Liver (tissue), 9 donors: ENCODE data around the gene PRPF6. TPM values are rescaled to one million over a fixed set of nuclear protein-coding genes. Genes with fewer than 3 reads are reported as not detected.
A peak's percentile ranks its signal among the peaks of the same experiment; 100 is the strongest.

Experiments used
- DNase-seq: peaks from one replicate; pipeline ENCODE4 v3.0.0-alpha.2; 2017; ENCODE audit warnings: low spot score
- H3K27ac ChIP-seq, 2 donors: one replicate each; pipeline ENCODE4 v1.7.0; 2013; ENCODE audit warnings: inconsistent platforms in 2 of 2, low read length in 2 of 2, control low read depth in 1 of 2, low read depth in 1 of 2, mild to moderate bottlenecking in 1 of 2
- H3K27me3 ChIP-seq, 4 donors: one replicate each; pipeline versions ENCODE4 v1.6.1 to v1.7.0; 2013; ENCODE audit warnings: low read length in 3 of 4, inconsistent platforms in 1 of 4, mild to moderate bottlenecking in 1 of 4, moderate library complexity in 1 of 4; ENCODE audit not compliant: control insufficient read depth in 4 of 4, insufficient read depth in 4 of 4
- H3K36me3 ChIP-seq, 4 donors: one replicate each; pipeline versions ENCODE4 v1.6.1 to v1.7.0; 2013; ENCODE audit warnings: low read length in 3 of 4, mild to moderate bottlenecking in 3 of 4, low read depth in 1 of 4, moderate library complexity in 1 of 4; ENCODE audit not compliant: control insufficient read depth in 4 of 4, insufficient read depth in 3 of 4
- H3K4me1 ChIP-seq, 4 donors: one replicate each; pipeline versions ENCODE4 v1.6.1 to v1.7.0; 2013; ENCODE audit warnings: low read length in 3 of 4, mild to moderate bottlenecking in 3 of 4, moderate library complexity in 1 of 4; ENCODE audit not compliant: control insufficient read depth in 4 of 4, insufficient read depth in 4 of 4
- H3K4me3 ChIP-seq, 3 donors: one replicate each; pipeline versions ENCODE4 v1.6.1 to v1.7.0; 2013; ENCODE audit warnings: low read length in 3 of 3, control low read depth in 1 of 3, low read depth in 1 of 3, mild to moderate bottlenecking in 1 of 3
- H3K9ac ChIP-seq, 2 donors: one replicate each; pipeline ENCODE4 v1.7.0; 2013; ENCODE audit warnings: low read length in 2 of 2, mild to moderate bottlenecking in 2 of 2, moderate library complexity in 2 of 2, control low read depth in 1 of 2, low read depth in 1 of 2
- H3K9me3 ChIP-seq, 4 donors: one replicate each; pipeline versions ENCODE4 v1.6.1 to v1.7.0; 2013; ENCODE audit warnings: low read length in 3 of 4; ENCODE audit not compliant: control insufficient read depth in 4 of 4
- EGR1 ChIP-seq, 2 donors: IDR thresholded peaks; 2 replicates each; pipeline ENCODE4 v1.6.1; 2016 to 2018; ENCODE audit warnings: antibody characterized with exemption in 2 of 2, low read depth in 2 of 2
- FOXA1 ChIP-seq: IDR thresholded peaks from 2 replicates; pipeline ENCODE4 v1.6.1; 2016; ENCODE audit warnings: antibody characterized with exemption
- FOXA2 ChIP-seq: IDR thresholded peaks from 2 replicates; pipeline ENCODE4 v1.6.1; 2016; ENCODE audit warnings: antibody characterized with exemption
- GABPA ChIP-seq, 2 donors: IDR thresholded peaks in 1 of 2; conservative IDR thresholded peaks in 1 of 2; 2 replicates each; pipeline ENCODE4 v1.6.1; 2016; ENCODE audit warnings: antibody characterized with exemption in 2 of 2, mild to moderate bottlenecking in 1 of 2, moderate library complexity in 1 of 2
- HNF4A ChIP-seq, 2 donors: conservative IDR thresholded peaks; 2 replicates each; pipeline ENCODE4 v1.6.1; 2016; ENCODE audit warnings: antibody characterized with exemption in 2 of 2, mild to moderate bottlenecking in 2 of 2
- JUND ChIP-seq, 2 donors: IDR thresholded peaks; 2 replicates each; pipeline ENCODE4 v1.6.1; 2016; ENCODE audit warnings: antibody characterized with exemption in 2 of 2
- NR2F2 ChIP-seq: IDR thresholded peaks from 2 replicates; pipeline ENCODE4 v1.6.1; 2016; ENCODE audit warnings: antibody characterized with exemption
- RXRA ChIP-seq, 2 donors: IDR thresholded peaks; 2 replicates each; pipeline ENCODE4 v1.6.1; 2017 to 2018; ENCODE audit warnings: antibody characterized with exemption in 2 of 2, mild to moderate bottlenecking in 1 of 2
- SP1 ChIP-seq: IDR thresholded peaks from 2 replicates; pipeline ENCODE4 v1.6.1; 2018; ENCODE audit warnings: antibody characterized with exemption, mild to moderate bottlenecking
- YY1 ChIP-seq: IDR thresholded peaks from 2 replicates; pipeline ENCODE4 v1.6.1; 2016; ENCODE audit warnings: antibody characterized with exemption, mild to moderate bottlenecking
- ZBTB33 ChIP-seq: IDR thresholded peaks from 2 replicates; pipeline ENCODE4 v1.6.1; 2016; ENCODE audit warnings: antibody characterized with exemption
- WGBS: extraction: QIAGEN DNeasy Blood & Tissue Kit; methylation state at CpG from one replicate; pipeline ENCODE4 v1.1.7; 2013; 5-methylcytosine and 5-hydroxymethylcytosine counted together
- polyA plus RNA-seq, 2 donors: library from polyadenylated mRNA; stranded (reverse) in 1 of 2; unstranded in 1 of 2; fragments of 200-250 nt in 1 of 2; fragments of >200 nt in 1 of 2; fragmentation: Nextera tagmentation in 1 of 2; extraction: Ambion mirVana in 1 of 2; gene quantifications; one replicate each; pipeline versions ENCODE4 v1.2.1 to v1.2.3, GENCODE V29; 2013 to 2015
- total RNA-seq, 2 donors: library from RNA; depleted of rRNA; stranded (reverse); fragments of >200 nt; gene quantifications; one replicate each; pipeline ENCODE4 v1.2.3, GENCODE V29; 2014
- TF ChIP-seq, protein P1 (sequence below): IDR thresholded peaks from 2 replicates; pipeline ENCODE4 v1.6.1; 2016; ENCODE audit warnings: antibody characterized with exemption
- TF ChIP-seq, protein P2 (sequence below): fragments of 150-350 bp; IDR thresholded peaks from 2 replicates; pipeline ENCODE4 v1.5.1; 2017; ENCODE audit warnings: improper control_type of control experiment, low read depth, low read length; ENCODE audit not compliant: missing input control
- TF ChIP-seq, protein P3 (sequence below): IDR thresholded peaks from 2 replicates; pipeline ENCODE4 v1.6.1; 2016; ENCODE audit warnings: antibody characterized with exemption
- donor health status: healthy.
- donor health status: healthy.
- donor health status: healthy.
- donor health status: healthy.
- donor health status: healthy.

The PRPF6 gene
- total and polyA plus RNA-seq, 4 donors, result 16.3 to 24.9 (median 23.1) TPM

DNA sequence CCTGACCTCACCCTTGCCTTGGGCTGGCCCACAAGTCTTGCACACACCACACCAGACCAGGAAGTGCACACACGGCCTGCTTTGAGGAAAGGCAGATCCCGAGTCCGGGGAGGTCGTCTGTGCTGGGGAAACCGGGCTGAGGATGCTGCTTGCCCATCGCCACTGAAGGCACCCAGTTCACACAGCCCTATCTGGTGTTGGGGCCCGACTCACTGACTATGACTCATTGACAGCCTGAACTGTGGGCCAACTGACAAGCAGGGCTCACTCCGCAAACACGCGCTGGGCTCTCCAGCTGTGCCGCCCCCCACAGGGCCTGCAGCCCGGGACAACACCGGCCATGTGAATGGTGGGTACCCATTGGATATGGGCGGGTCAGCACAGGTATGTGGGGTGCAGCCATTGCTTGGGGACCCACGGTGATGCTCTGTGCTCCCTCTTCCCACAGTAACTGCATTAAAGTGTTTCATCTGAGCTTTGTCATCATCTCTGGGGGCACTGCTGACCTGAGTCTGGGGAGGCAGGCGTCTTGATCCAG, 3.1 kb upstream of the PRPF6 start:
- WGBS, result 56% methylated on average over 16 of the region's 16 CpGs
- no peak overlapping the region for H3K9ac ChIP-seq
- DNase-seq, result no peak
- H3K9me3 ChIP-seq, result no peaks in the 10 kb centered on the region
- H3K27me3 ChIP-seq, result no peaks in the 10 kb centered on the region
- TF ChIP-seq, protein P1, sequence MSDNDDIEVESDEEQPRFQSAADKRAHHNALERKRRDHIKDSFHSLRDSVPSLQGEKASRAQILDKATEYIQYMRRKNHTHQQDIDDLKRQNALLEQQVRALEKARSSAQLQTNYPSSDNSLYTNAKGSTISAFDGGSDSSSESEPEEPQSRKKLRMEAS, result no peak
- TF ChIP-seq JUND (IDR thresholded peaks at IDR 0.05), result no peak
- TF ChIP-seq, protein P2, sequence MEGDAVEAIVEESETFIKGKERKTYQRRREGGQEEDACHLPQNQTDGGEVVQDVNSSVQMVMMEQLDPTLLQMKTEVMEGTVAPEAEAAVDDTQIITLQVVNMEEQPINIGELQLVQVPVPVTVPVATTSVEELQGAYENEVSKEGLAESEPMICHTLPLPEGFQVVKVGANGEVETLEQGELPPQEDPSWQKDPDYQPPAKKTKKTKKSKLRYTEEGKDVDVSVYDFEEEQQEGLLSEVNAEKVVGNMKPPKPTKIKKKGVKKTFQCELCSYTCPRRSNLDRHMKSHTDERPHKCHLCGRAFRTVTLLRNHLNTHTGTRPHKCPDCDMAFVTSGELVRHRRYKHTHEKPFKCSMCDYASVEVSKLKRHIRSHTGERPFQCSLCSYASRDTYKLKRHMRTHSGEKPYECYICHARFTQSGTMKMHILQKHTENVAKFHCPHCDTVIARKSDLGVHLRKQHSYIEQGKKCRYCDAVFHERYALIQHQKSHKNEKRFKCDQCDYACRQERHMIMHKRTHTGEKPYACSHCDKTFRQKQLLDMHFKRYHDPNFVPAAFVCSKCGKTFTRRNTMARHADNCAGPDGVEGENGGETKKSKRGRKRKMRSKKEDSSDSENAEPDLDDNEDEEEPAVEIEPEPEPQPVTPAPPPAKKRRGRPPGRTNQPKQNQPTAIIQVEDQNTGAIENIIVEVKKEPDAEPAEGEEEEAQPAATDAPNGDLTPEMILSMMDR, result no peak
- H3K4me1 ChIP-seq, result peaks cover 20 to 65% (median 43%) of the 10 kb centered on the region in 4 donors
- H3K27ac ChIP-seq, result peak overlapping the region in 1 of 2 donors; percentile 16
- H3K36me3 ChIP-seq, result no peaks in the 10 kb centered on the region
- no peak overlapping the region for H3K4me3 ChIP-seq

DNA sequence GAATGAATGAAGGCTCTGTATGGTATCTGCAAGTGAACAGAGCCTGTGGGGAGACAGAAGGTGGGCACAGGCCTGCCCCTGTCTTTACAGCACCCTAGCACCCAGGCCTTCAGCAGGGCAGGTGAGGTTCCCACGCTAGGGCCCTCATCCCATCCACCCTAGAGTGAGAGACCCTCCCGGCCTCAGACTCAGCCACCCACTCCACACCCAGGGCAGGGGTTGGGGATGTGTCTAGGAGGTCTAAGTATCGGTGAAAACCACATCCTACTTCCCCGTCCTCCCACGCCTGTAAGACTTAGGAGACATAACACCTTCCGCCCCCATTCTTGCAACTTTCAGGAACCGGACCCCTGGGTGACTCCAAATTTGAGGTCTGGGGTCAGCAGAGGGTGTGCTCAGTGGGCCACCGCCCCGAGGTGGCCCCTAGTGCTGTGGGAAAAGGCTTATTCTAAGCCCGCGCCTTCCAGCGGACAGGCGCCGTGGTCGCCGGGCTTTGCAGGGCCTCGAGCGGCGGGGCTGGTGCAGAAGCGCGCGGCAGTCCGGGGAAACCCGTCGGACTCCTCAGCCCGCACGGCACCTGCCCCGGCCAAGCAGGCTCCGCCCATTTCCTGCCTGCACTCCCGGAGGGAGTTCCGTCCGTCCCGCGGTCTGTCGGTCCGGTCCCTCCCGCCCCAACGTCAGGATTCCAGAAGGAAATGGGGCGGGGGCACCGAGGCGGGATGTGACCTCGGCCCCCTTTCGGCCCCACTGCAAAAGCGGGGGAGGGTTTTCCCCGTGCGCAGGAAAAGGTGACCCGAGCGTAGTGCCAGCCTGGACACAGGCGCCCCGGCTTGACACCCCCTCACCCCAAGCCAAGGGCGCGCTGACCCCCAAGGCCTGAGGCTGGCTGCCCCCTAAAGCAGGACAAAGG, 2.4 kb upstream of the PRPF6 start:
- peak overlapping the region in 1 of 2 donors; percentile 36 for H3K9ac ChIP-seq
- WGBS, result 8% methylated on average over 52 of the region's 52 CpGs

GRCh38 chr20:63979229-63979556, 1.7 kb upstream of the PRPF6 start:
- DNase-seq, result no peak
- Histone ChIP-seq H3K9me3 (no peaks in the 10 kb centered on the region), H3K27ac (peak overlapping the region; percentile 25 to 79), H3K9ac (no peak overlapping the region), H3K27me3 (no peaks in the 10 kb centered on the region), H3K4me3 (peak overlapping the region; percentile 30 to 74 (median 66)), H3K36me3 (peaks cover 0 to 4% (median under 1%) of the 10 kb centered on the region in 4 donors), H3K4me1 (peaks cover 16 to 52% (median 34%) of the 10 kb centered on the region in 4 donors)
- TF ChIP-seq EGR1 (IDR thresholded peaks at IDR 0.05; ENCODE audit: low read depth in 2 of 2), result no peak
- no peak for TF ChIP-seq JUND (IDR thresholded peaks at IDR 0.05)
- no peak for TF ChIP-seq SP1
- TF ChIP-seq, protein P3, sequence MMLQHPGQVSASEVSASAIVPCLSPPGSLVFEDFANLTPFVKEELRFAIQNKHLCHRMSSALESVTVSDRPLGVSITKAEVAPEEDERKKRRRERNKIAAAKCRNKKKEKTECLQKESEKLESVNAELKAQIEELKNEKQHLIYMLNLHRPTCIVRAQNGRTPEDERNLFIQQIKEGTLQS, result no peak
- no peak for TF ChIP-seq RXRA (IDR thresholded peaks at IDR 0.05)
- TF ChIP-seq, protein P1, result no peak
- no peak for TF ChIP-seq YY1
- TF ChIP-seq ZBTB33, result no peak
- no peak for TF ChIP-seq FOXA1
- TF ChIP-seq FOXA2, result no peak
- TF ChIP-seq HNF4A (conservative IDR thresholded peaks at IDR 0.05), result no peak
- under 1% methylated on average over 47 of the region's 47 CpGs for WGBS

More for the DNA sequence above, 2.4 kb upstream of the PRPF6 start:
- DNase-seq, result peak; percentile 60
- no peaks in the 10 kb centered on the region for H3K27me3 ChIP-seq
- peak overlapping the region; percentile 30 to 74 (median 66) for H3K4me3 ChIP-seq
- H3K27ac ChIP-seq, result peak overlapping the region; percentile 25 to 79
- TF ChIP-seq EGR1 (IDR thresholded peaks at IDR 0.05; ENCODE audit: low read depth in 2 of 2) (peak in 1 of 2 donors; percentile 30), FOXA2 (no peak), YY1 (peak; percentile 11), GABPA (IDR thresholded peaks at IDR 0.05 in 1 of 2, conservative IDR thresholded peaks at IDR 0.05 in 1 of 2) (peak in 1 of 2 donors; percentile 81), SP1 (peak; percentile 55), NR2F2 (peak; percentile 59)
- H3K9me3 ChIP-seq, result no peaks in the 10 kb centered on the region
- peaks cover 20 to 59% (median 39%) of the 10 kb centered on the region in 4 donors for H3K4me1 ChIP-seq
- H3K36me3 ChIP-seq, result peaks cover 0 to 4% (median 0%) of the 10 kb centered on the region in 4 donors
